Panc1 (cell line): Measurements from ENCODE around the gene GTSE1. TPM values are rescaled to one million over a fixed set of nuclear protein-coding genes. Genes with fewer than 3 reads are reported as not detected.

Experiments used
- ATAC-seq: fragments of 200-7000 bp; cut with Tn5 transposase; 2 replicates; pipeline ENCODE4 v1.9.1; 2020; ENCODE audit warnings: mild to moderate bottlenecking, moderate library complexity
- BruUV-seq: library from RNA; stranded (reverse); fragments of 400-500 nt; replicated peaks from 2 replicates; lab custom pipeline; 2021; lab: Mats Ljungman, UMichigan
- CTCF ChIA-PET: fragments of 300-600 bp; sonication (Branson Sonifier 250); formaldehyde crosslinking; loops from one replicate; lab custom pipeline; 2022; ENCODE audit warnings: antibody characterized with exemption; lab: Charles Lee
- POLR2A ChIA-PET: fragments of 300-600 bp; sonication (Branson Sonifier 250); formaldehyde crosslinking; loops from one replicate; lab custom pipeline; 2022; ENCODE audit warnings: antibody characterized with exemption; lab: Charles Lee
- DNase-seq: peaks from one replicate; pipeline ENCODE4 v3.0.0-alpha.2; 2010; ENCODE audit warnings: low read depth, low spot score
- H3K27ac ChIP-seq: 2 replicates; pipeline ENCODE4 v1.5.1; 2011; ENCODE audit warnings: mild to moderate bottlenecking, low read length, inconsistent platforms
- H3K27me3 ChIP-seq: fragments of 200-500 bp; sonication (Bioruptor generic); 2 replicates; pipeline ENCODE4 v1.6.0; 2014; ENCODE audit warnings: low read length, inconsistent platforms; ENCODE audit not compliant: control insufficient read depth, insufficient read depth
- H3K36me3 ChIP-seq: fragments of 200-500 bp; sonication (Bioruptor generic); 2 replicates; pipeline ENCODE4 v1.5.1; 2014; ENCODE audit warnings: inconsistent platforms, mild to moderate bottlenecking, low read length, moderate library complexity; ENCODE audit not compliant: control insufficient read depth, insufficient read depth
- H3K4me1 ChIP-seq: 2 replicates; pipeline ENCODE4 v1.5.1; 2011; ENCODE audit warnings: inconsistent platforms, mild to moderate bottlenecking, low read length, moderate library complexity; ENCODE audit not compliant: control insufficient read depth, insufficient read depth
- H3K4me3 ChIP-seq, 2 experiments: 2 replicates each; pipeline ENCODE4 v1.5.1; 2011 to 2012; ENCODE audit warnings: low read depth in 2 of 2, low read length in 2 of 2, mild to moderate bottlenecking in 2 of 2, inconsistent platforms in 1 of 2, moderate library complexity in 1 of 2
- H3K9me3 ChIP-seq: fragments of 200-500 bp; sonication (Bioruptor generic); 2 replicates; pipeline ENCODE4 v1.5.1; 2014; ENCODE audit warnings: low read depth, mild to moderate bottlenecking, inconsistent platforms, low read length, moderate library complexity; ENCODE audit not compliant: control insufficient read depth, insufficient read depth
- POLR2AphosphoS5 ChIP-seq: IDR thresholded peaks from 2 replicates; pipeline ENCODE4 v1.6.1; 2012; ENCODE audit warnings: mild to moderate bottlenecking, low read depth, low read length, moderate library complexity
- SIN3A ChIP-seq: IDR thresholded peaks from 2 replicates; pipeline ENCODE4 v1.6.1; 2012; ENCODE audit warnings: low read depth, mild to moderate bottlenecking, low read length, moderate library complexity, borderline replicate concordance; ENCODE audit not compliant: insufficient read depth
- TCF7L2 ChIP-seq: IDR thresholded peaks from 2 replicates; pipeline ENCODE4 v1.6.1; 2011; ENCODE audit warnings: mild to moderate bottlenecking, low read depth, low read length, inconsistent platforms
- in situ Hi-C: cut with HindIII; loops from 2 replicates; pipeline ENCODE4 v1.10.0; 2016; ENCODE audit warnings: low sequenced_read_pairs, low pct_unique_long_range_greater_than_20kb
- intact Hi-C: fragments of 100-400 bp; cut with micrococcal nuclease; formaldehyde crosslinking; loops from one replicate; pipeline ENCODE4 v1.10.0; 2022; ENCODE audit not compliant: unreplicated experiment
- total RNA-seq: library from RNA; stranded (reverse); gene quantifications from one replicate; pipeline ENCODE4 v1.2.1, GENCODE V29; 2021; ENCODE audit not compliant: unreplicated experiment
- TF ChIP-seq, protein P1 (sequence below), 2 experiments: IDR thresholded peaks; 2 replicates each; pipeline ENCODE4 v1.6.1; 2011 to 2012; ENCODE audit warnings: low read depth in 2 of 2, control low read depth in 1 of 2, low read length in 1 of 2, mild to moderate bottlenecking in 1 of 2, moderate library complexity in 1 of 2; ENCODE audit not compliant: insufficient read depth in 1 of 2
- TF ChIP-seq, protein P2 (sequence below): fragments of 450-650 bp; IDR thresholded peaks from 2 replicates; pipeline ENCODE4 v1.5.1; 2017; ENCODE audit warnings: mild to moderate bottlenecking

GTSE1 gene
- total RNA-seq, 1 experiment from 2014 or later, result 36.2 TPM

DNA sequence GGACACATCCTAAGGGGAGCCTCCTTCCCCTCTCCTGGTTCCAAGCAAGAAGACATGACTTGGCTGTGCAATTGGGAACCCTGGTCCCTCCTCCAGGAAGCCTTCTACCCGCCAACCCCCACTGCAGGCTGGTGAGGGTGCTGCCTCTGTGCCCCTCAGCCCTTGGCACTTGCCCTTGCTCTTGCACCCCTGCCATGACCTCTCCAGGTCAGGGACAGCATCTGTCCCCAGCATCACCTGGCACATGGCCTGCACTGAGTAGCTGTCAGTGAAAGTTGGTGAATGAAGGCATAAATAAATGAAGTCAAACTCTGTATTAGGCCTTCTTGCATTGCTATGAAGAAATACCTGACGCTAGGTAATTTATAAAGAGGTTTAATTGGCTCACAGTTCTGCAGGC, 1.9 kb upstream of the GTSE1 start:
- H3K36me3 ChIP-seq, result peaks cover 2% of the 10 kb centered on the region; the same call in 1 of the 2 replicates
- intact Hi-C loops, result loop anchor here (5.0 kb wide), 1 partner anchor 172 kb away; no protein-coding TSS in a partner anchor
- H3K9me3 ChIP-seq, result no peaks in the 10 kb centered on the region
- ChIA-PET CTCF (no interaction called here), POLR2A (no interaction called here)
- DNase-seq (no peak), ATAC-seq (no peak)
- H3K27ac ChIP-seq, result no peak overlapping the region
- no peak overlapping the region for H3K4me3 ChIP-seq
- H3K27me3 ChIP-seq, result no peaks in the 10 kb centered on the region
- in situ Hi-C loops, result no loop called here
- no peak for TF ChIP-seq TCF7L2
- TF ChIP-seq, protein P1, sequence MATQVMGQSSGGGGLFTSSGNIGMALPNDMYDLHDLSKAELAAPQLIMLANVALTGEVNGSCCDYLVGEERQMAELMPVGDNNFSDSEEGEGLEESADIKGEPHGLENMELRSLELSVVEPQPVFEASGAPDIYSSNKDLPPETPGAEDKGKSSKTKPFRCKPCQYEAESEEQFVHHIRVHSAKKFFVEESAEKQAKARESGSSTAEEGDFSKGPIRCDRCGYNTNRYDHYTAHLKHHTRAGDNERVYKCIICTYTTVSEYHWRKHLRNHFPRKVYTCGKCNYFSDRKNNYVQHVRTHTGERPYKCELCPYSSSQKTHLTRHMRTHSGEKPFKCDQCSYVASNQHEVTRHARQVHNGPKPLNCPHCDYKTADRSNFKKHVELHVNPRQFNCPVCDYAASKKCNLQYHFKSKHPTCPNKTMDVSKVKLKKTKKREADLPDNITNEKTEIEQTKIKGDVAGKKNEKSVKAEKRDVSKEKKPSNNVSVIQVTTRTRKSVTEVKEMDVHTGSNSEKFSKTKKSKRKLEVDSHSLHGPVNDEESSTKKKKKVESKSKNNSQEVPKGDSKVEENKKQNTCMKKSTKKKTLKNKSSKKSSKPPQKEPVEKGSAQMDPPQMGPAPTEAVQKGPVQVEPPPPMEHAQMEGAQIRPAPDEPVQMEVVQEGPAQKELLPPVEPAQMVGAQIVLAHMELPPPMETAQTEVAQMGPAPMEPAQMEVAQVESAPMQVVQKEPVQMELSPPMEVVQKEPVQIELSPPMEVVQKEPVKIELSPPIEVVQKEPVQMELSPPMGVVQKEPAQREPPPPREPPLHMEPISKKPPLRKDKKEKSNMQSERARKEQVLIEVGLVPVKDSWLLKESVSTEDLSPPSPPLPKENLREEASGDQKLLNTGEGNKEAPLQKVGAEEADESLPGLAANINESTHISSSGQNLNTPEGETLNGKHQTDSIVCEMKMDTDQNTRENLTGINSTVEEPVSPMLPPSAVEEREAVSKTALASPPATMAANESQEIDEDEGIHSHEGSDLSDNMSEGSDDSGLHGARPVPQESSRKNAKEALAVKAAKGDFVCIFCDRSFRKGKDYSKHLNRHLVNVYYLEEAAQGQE (IDR thresholded peaks at IDR 0.05; ENCODE audit: insufficient read depth in 1 of 2, low read depth in 2 of 2, low read length in 1 of 2), result no peak
- TF ChIP-seq POLR2AphosphoS5, result no peak
- TF ChIP-seq SIN3A, result no peak
- TF ChIP-seq, protein P2, sequence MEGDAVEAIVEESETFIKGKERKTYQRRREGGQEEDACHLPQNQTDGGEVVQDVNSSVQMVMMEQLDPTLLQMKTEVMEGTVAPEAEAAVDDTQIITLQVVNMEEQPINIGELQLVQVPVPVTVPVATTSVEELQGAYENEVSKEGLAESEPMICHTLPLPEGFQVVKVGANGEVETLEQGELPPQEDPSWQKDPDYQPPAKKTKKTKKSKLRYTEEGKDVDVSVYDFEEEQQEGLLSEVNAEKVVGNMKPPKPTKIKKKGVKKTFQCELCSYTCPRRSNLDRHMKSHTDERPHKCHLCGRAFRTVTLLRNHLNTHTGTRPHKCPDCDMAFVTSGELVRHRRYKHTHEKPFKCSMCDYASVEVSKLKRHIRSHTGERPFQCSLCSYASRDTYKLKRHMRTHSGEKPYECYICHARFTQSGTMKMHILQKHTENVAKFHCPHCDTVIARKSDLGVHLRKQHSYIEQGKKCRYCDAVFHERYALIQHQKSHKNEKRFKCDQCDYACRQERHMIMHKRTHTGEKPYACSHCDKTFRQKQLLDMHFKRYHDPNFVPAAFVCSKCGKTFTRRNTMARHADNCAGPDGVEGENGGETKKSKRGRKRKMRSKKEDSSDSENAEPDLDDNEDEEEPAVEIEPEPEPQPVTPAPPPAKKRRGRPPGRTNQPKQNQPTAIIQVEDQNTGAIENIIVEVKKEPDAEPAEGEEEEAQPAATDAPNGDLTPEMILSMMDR, result no peak
- H3K4me1 ChIP-seq, result no peaks in the 10 kb centered on the region; the same call in 1 of the 2 replicates
- no TSS peak for BruUV-seq

DNA sequence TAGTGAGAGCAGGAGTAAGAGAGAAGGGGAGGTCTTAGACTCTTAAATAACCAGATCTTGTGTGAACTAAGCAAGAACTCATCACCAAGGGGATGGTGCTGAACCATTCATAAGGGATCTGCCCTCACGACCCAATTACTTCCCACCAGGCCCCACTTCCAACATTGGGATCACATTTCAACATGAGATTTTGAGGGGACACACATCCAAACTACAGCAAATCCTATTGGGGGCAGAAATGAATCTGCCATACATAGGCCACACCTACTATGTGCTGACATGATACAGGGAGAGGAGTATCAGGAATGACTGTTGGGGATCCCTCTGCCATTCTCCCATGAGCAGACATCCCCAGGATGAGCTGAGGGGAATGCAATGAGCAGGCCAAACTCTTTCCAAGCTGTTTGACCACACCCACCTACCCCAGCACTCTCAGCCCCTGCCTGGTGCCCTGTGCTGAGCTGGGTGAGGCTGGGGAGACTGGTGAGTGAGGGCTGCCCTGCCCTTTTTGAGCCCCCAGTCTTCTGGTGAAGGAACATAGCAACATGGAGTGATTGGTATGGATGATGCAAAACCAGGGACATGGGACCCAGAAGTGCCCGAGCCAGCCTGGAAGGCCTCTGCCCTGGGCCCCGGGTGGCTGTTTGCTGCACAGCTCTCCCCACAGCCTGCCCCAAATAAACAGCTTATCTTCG, 1.2 kb upstream of the GTSE1 start:
- ChIA-PET POLR2A (no interaction called here), CTCF (no interaction called here)
- no peaks in the 10 kb centered on the region for H3K27me3 ChIP-seq
- H3K9me3 ChIP-seq, result no peaks in the 10 kb centered on the region
- BruUV-seq, result no TSS peak
- in situ Hi-C loops (no loop called here), intact Hi-C loops (loop anchor here (5.0 kb wide), 1 partner anchor 173 kb away; no protein-coding TSS in a partner anchor)
- H3K36me3 ChIP-seq, result peaks cover 2% of the 10 kb centered on the region; the same call in 1 of the 2 replicates
- peak overlapping the region; percentile 82 for H3K27ac ChIP-seq
- TF ChIP-seq SIN3A (no peak), POLR2AphosphoS5 (0 out of 2 replicates have a peak, but pooled peaks have one; percentile 31), TCF7L2 (no peak)
- TF ChIP-seq, protein P2, result no peak
- TF ChIP-seq, protein P1 (IDR thresholded peaks at IDR 0.05; ENCODE audit: insufficient read depth in 1 of 2, low read depth in 2 of 2, low read length in 1 of 2), result no peak
- no peak for ATAC-seq
- no peaks in the 10 kb centered on the region; the same call in 1 of the 2 replicates for H3K4me1 ChIP-seq
- peak overlapping the region; percentile 73 to 74; a peak in 3 of 4 replicates for H3K4me3 ChIP-seq
- no peak for DNase-seq
